Endothelial cell of umbilical vein (primary cell): ENCODE results near the gene ELOVL2. TPM values are rescaled to one million over a fixed set of nuclear protein-coding genes. Genes with fewer than 3 reads are reported as not detected.

Experiments
- BruUV-seq: library from RNA; stranded (reverse); fragments of 400-500 nt; replicated peaks from 2 replicates; lab custom pipeline; 2021; lab: Mats Ljungman, UMichigan
- CTCF ChIA-PET: fragments of 300-600, 350-600 bp; sonication (Branson Sonifier 250); formaldehyde crosslinking; loops from one replicate; lab custom pipeline; 2021; ENCODE audit warnings: antibody characterized with exemption, inconsistent platforms; lab: Charles Lee
- POLR2A ChIA-PET: fragments of 300-600, 350-600 bp; sonication (Branson Sonifier 250); formaldehyde crosslinking; loops from one replicate; lab custom pipeline; 2021; ENCODE audit warnings: antibody characterized with exemption, inconsistent platforms; lab: Charles Lee
- DNase-seq: peaks from one replicate; pipeline ENCODE4 v3.0.0-alpha.2; 2011; ENCODE audit warnings: low read depth, low spot score
- FAIRE-seq: peaks from 2 replicates; lab custom pipeline; 2011; peaks lifted over from hg19 to GRCh38; lab: Jason Lieb, UNC
- H2AFZ ChIP-seq: 2 replicates; pipeline ENCODE4 v1.6.0; 2012; ENCODE audit warnings: low read depth, low read length, control low read depth, inconsistent platforms
- H3K27ac ChIP-seq: 2 replicates; pipeline ENCODE4 v1.5.1; 2011; ENCODE audit warnings: low read depth, mild to moderate bottlenecking, control low read depth, low read length, moderate library complexity; ENCODE audit not compliant: insufficient read depth
- H3K27me3 ChIP-seq, 2 experiments: 2 replicates each; pipeline versions ENCODE4 v1.6.0 to v1.6.1; 2011; ENCODE audit warnings: low read length in 2 of 2, mixed read lengths in 1 of 2; ENCODE audit not compliant: control insufficient read depth in 2 of 2, insufficient read depth in 2 of 2
- H3K36me3 ChIP-seq, 2 experiments: 2 replicates in 1 of 2; 3 replicates in 1 of 2; pipeline ENCODE4 v1.5.1; 2011; ENCODE audit warnings: low read length in 2 of 2, mild to moderate bottlenecking in 1 of 2, moderate library complexity in 1 of 2; ENCODE audit not compliant: control insufficient read depth in 2 of 2, insufficient read depth in 2 of 2; ENCODE audit errors: extremely low read depth in 1 of 2
- H3K4me1 ChIP-seq: 3 replicates; pipeline ENCODE4 v1.5.1; 2011; ENCODE audit warnings: mild to moderate bottlenecking, low read length; ENCODE audit not compliant: control insufficient read depth, insufficient read depth; ENCODE audit errors: extremely low read depth
- H3K4me2 ChIP-seq: 2 replicates; pipeline ENCODE4 v1.6.1; 2011; ENCODE audit warnings: low read length, control low read depth, mixed read lengths; ENCODE audit not compliant: insufficient read depth
- H3K4me3 ChIP-seq, 3 experiments: fragments of 200-600 bp in 1 of 3; sonication (generic), shearing (Covaris generic) in 1 of 3; replicated peaks in 1 of 3; 2 replicates each; pipeline ENCODE4 v1.5.1; 2011 to 2016; ENCODE audit warnings: control low read depth in 3 of 3, low read length in 3 of 3, mild to moderate bottlenecking in 2 of 3, inconsistent platforms in 1 of 3, low read depth in 1 of 3, moderate library complexity in 1 of 3; ENCODE audit not compliant: insufficient read depth in 1 of 3
- H3K79me2 ChIP-seq: 2 replicates; pipeline ENCODE4 v1.6.0; 2012; ENCODE audit warnings: low read length, inconsistent platforms; ENCODE audit not compliant: control insufficient read depth, insufficient read depth
- H3K9ac ChIP-seq: replicated peaks from 2 replicates; pipeline ENCODE3; 2011; ENCODE audit warnings: low read length, control low read depth; ENCODE audit not compliant: insufficient read depth; ENCODE audit errors: extremely low read depth
- H3K9me1 ChIP-seq: replicated peaks from 3 replicates; pipeline ENCODE4 v1.6.0; 2011; ENCODE audit warnings: mild to moderate bottlenecking, low read length; ENCODE audit not compliant: control insufficient read depth, insufficient read depth; ENCODE audit errors: extremely low read depth
- H3K9me3 ChIP-seq: replicated peaks from 2 replicates; pipeline ENCODE4 v1.5.1; 2012; ENCODE audit warnings: low read length, inconsistent platforms; ENCODE audit not compliant: control insufficient read depth, insufficient read depth
- H4K20me1 ChIP-seq: replicated peaks from 2 replicates; pipeline ENCODE3; 2011; ENCODE audit warnings: mild to moderate bottlenecking, low read length; ENCODE audit not compliant: control insufficient read depth, insufficient read depth; ENCODE audit errors: extremely low read depth
- CTCF ChIP-seq, 2 donors: IDR thresholded peaks; 1 replicate in 1 of 2; 2 replicates in 1 of 2; pipeline ENCODE4 v1.5.1; 2011; ENCODE audit warnings: low read length in 2 of 2, mild to moderate bottlenecking in 2 of 2, moderate library complexity in 2 of 2, control low read depth in 1 of 2, inconsistent platforms in 1 of 2, low read depth in 1 of 2; ENCODE audit not compliant: insufficient read depth in 1 of 2; ENCODE audit errors: extremely low read depth in 1 of 2
- EZH2 ChIP-seq: IDR thresholded peaks from 2 replicates; pipeline ENCODE4 v1.6.1; 2012; ENCODE audit warnings: borderline replicate concordance, low read depth, mild to moderate bottlenecking, moderate library complexity, low read length, inconsistent platforms; ENCODE audit not compliant: severe bottlenecking
- FOS ChIP-seq: IDR thresholded peaks from 2 replicates; pipeline ENCODE4 v1.6.1; 2011; ENCODE audit warnings: mild to moderate bottlenecking, low read length, moderate library complexity, borderline replicate concordance; ENCODE audit not compliant: insufficient read depth
- GATA2 ChIP-seq: IDR thresholded peaks from 2 replicates; pipeline ENCODE4 v1.7.0; 2011; ENCODE audit warnings: low read depth, mild to moderate bottlenecking, moderate library complexity, mixed read lengths, low read length; ENCODE audit not compliant: insufficient read length, insufficient read depth
- JUN ChIP-seq: IDR thresholded peaks from 2 replicates; pipeline ENCODE4 v1.6.1; 2011; ENCODE audit warnings: borderline replicate concordance, low read depth; ENCODE audit not compliant: insufficient read length, insufficient read depth
- MAX ChIP-seq: IDR thresholded peaks from 2 replicates; pipeline ENCODE4 v1.6.1; 2011; ENCODE audit not compliant: insufficient read depth, insufficient read length
- MYC ChIP-seq: IDR thresholded peaks from one replicate; pipeline ENCODE4 v1.6.1; 2011; ENCODE audit warnings: mild to moderate bottlenecking, low read depth, low read length
- POLR2A ChIP-seq: IDR thresholded peaks from 2 replicates; pipeline ENCODE4 v1.6.1; 2012; ENCODE audit warnings: low read depth, mild to moderate bottlenecking, control low read depth, low read length
- POLR2AphosphoS5 ChIP-seq: IDR thresholded peaks from 2 replicates; pipeline ENCODE4 v1.6.1; 2012; ENCODE audit warnings: low read depth, mild to moderate bottlenecking, control low read depth, low read length, moderate library complexity; ENCODE audit not compliant: insufficient read depth
- dilution Hi-C: fragments of 300-500 bp; cut with MboI; formaldehyde crosslinking; loops from one replicate; pipeline ENCODE4 v1.15.0; 2019; ENCODE audit warnings: low sequenced_read_pairs; ENCODE audit not compliant: extremely low pct_ligation_motif_present
- intact Hi-C: fragments of 100-400 bp; cut with micrococcal nuclease; formaldehyde crosslinking; loops from one replicate; pipeline ENCODE4 v1.10.0; 2022
- polyA plus RNA-seq, 4 experiments: library from polyadenylated mRNA; depleted of rRNA in 3 of 4; stranded (reverse) in 3 of 4; unstranded in 1 of 4; fragments of >200 nt; gene quantifications; 2 replicates each; pipeline versions ENCODE4 v1.2.1 to v1.2.3, GENCODE V29; 2011 to 2012; ENCODE audit warnings: missing spikeins in 1 of 4
- total RNA-seq: library from RNA; stranded (reverse); gene quantifications from 2 replicates; pipeline ENCODE4 v1.2.3, GENCODE V29; 2021

Gene ELOVL2
- total and polyA plus RNA-seq, 2 donors (not counting 3 experiments of a cell fraction or from before 2014, with no cell fraction given), result not detected

- Histone ChIP-seq H3K9ac (no peak overlapping the region), H3K9me3 (no peaks in the 10 kb centered on the region), H3K4me3 (no peak overlapping the region), H3K36me3 (no peaks in the 10 kb centered on the region), H3K79me2 (no peaks in the 10 kb centered on the region), H3K27ac (no peak overlapping the region), H3K4me2 (no peak overlapping the region), H3K27me3 (peaks cover 0 to 3% of the 10 kb centered on the region in 2 experiments), H4K20me1 (no peaks in the 10 kb centered on the region), H3K4me1 (no peaks in the 10 kb centered on the region), H2AFZ (no peak overlapping the region), H3K9me1 (no peaks in the 10 kb centered on the region)
- CTCF ChIA-PET, result interaction anchor here (0.8 to 6.0 kb wide), 7 partner anchors 8 to 586 kb away, joined by 3 to 43 read pairs (median 3); no protein-coding TSS in a partner anchor
- no TSS peak for BruUV-seq
- POLR2A ChIA-PET, result no interaction called here
- DNase-seq (no peak), FAIRE-seq (no peak)
- dilution Hi-C loops (no loop called here), intact Hi-C loops (no loop called here)
- TF ChIP-seq CTCF (IDR thresholded peaks at IDR 0.05; ENCODE audit: extremely low read depth in 1 of 2, insufficient read depth in 1 of 2, low read depth in 1 of 2, low read length in 2 of 2), result no peak
- no peak for TF ChIP-seq MYC
- TF ChIP-seq JUN, result no peak
- TF ChIP-seq EZH2, result no peak
- TF ChIP-seq POLR2A, result no peak
- TF ChIP-seq FOS, result no peak
- no peak for TF ChIP-seq POLR2AphosphoS5
- no peak for TF ChIP-seq MAX
- TF ChIP-seq GATA2, result no peak
Measured at GRCh38 chr6:11064836-11065235, 20.7 kb upstream of the ELOVL2 start.
